ENCODE data around the gene SCN4A.

SCN4A gene

GRCh38 chr17:63944736-63945499 is 27.8 kb downstream of the SCN4A start:
- H3K4me3 ChIP-seq (ENCODE audit: low read depth, low read length), result no peak overlapping the region
- TF ChIP-seq MAX (IDR thresholded peaks at IDR 0.05; ENCODE audit: low read depth, low read length), result no peak
- TF ChIP-seq MYC (IDR thresholded peaks at IDR 0.05; ENCODE audit: low read depth, low read length), result no peak
- no peak for TF ChIP-seq CTCF (IDR thresholded peaks at IDR 0.05; ENCODE audit: low read depth, low read length)
- TF ChIP-seq POLR2A (IDR thresholded peaks at IDR 0.05; ENCODE audit: extremely low read depth, insufficient read length), result no peak
- no peak for DNase-seq (ENCODE audit: low read depth)

GRCh38 chr17:63943745-63944144 is 29.0 kb downstream of the SCN4A start:
- TF ChIP-seq POLR2A (IDR thresholded peaks at IDR 0.05; ENCODE audit: extremely low read depth, insufficient read length) (no peak), MAX (IDR thresholded peaks at IDR 0.05; ENCODE audit: low read depth, low read length) (no peak), CTCF (IDR thresholded peaks at IDR 0.05; ENCODE audit: low read depth, low read length) (no peak), MYC (IDR thresholded peaks at IDR 0.05; ENCODE audit: low read depth, low read length) (no peak)

GRCh38 chr17:63942309-63942985 is 30.3 kb downstream of the SCN4A start:
- no peak for TF ChIP-seq MAX (IDR thresholded peaks at IDR 0.05; ENCODE audit: low read depth, low read length)
- no peak for TF ChIP-seq MYC (IDR thresholded peaks at IDR 0.05; ENCODE audit: low read depth, low read length)
- no peak for TF ChIP-seq CTCF (IDR thresholded peaks at IDR 0.05; ENCODE audit: low read depth, low read length)
- no peak for TF ChIP-seq POLR2A (IDR thresholded peaks at IDR 0.05; ENCODE audit: extremely low read depth, insufficient read length)
- H3K4me3 ChIP-seq (ENCODE audit: low read depth, low read length), result no peak overlapping the region

More at GRCh38 chr17:63943745-63944144, 29.0 kb downstream of the SCN4A start:
- H3K4me3 ChIP-seq (ENCODE audit: low read depth, low read length), result no peak overlapping the region
- no peak for DNase-seq (ENCODE audit: low read depth)

GRCh38 chr17:63941751-63942150 is 31.0 kb downstream of the SCN4A start:
- DNase-seq (ENCODE audit: low read depth), result no peak

More at GRCh38 chr17:63942309-63942985, 30.3 kb downstream of the SCN4A start:
- DNase-seq (ENCODE audit: low read depth), result no peak

GRCh38 chr17:63941162-63941561 is 31.6 kb downstream of the SCN4A start:
- DNase-seq (ENCODE audit: low read depth), result no peak
- no peak overlapping the region for H3K4me3 ChIP-seq (ENCODE audit: low read depth, low read length)
- TF ChIP-seq POLR2A (IDR thresholded peaks at IDR 0.05; ENCODE audit: extremely low read depth, insufficient read length) (no peak), MAX (IDR thresholded peaks at IDR 0.05; ENCODE audit: low read depth, low read length) (no peak)

More at GRCh38 chr17:63941751-63942150, 31.0 kb downstream of the SCN4A start:
- H3K4me3 ChIP-seq (ENCODE audit: low read depth, low read length), result no peak overlapping the region
- no peak for TF ChIP-seq MAX (IDR thresholded peaks at IDR 0.05; ENCODE audit: low read depth, low read length)

- TF ChIP-seq MYC (IDR thresholded peaks at IDR 0.05; ENCODE audit: low read depth, low read length), result no peak
- no peak for TF ChIP-seq POLR2A (IDR thresholded peaks at IDR 0.05; ENCODE audit: extremely low read depth, insufficient read length)
- no peak for TF ChIP-seq CTCF (IDR thresholded peaks at IDR 0.05; ENCODE audit: low read depth, low read length)
- TF ChIP-seq MAX (IDR thresholded peaks at IDR 0.05; ENCODE audit: low read depth, low read length), result no peak
- no peak overlapping the region for H3K4me3 ChIP-seq (ENCODE audit: low read depth, low read length)
- no peak for DNase-seq (ENCODE audit: low read depth)
Measured at GRCh38 chr17:63940584-63940983, 32.1 kb downstream of the SCN4A start.

All from NB4 (cell line).